Heart right ventricle (tissue), 16 donors: ENCODE measurements around the gene C7. TPM values are rescaled to one million over a fixed set of nuclear protein-coding genes. Genes with fewer than 3 reads are reported as not detected.

ENCODE experiments used
- ATAC-seq, 8 donors: fragments of 200-7000 bp; cut with Tn5 transposase; one replicate each; pipeline ENCODE4 v1.9.1; 2020; ENCODE audit warnings: mild to moderate bottlenecking in 8 of 8, moderate library complexity in 8 of 8, moderate number of reproducible peaks in 1 of 8
- DNase-seq, 2 donors: peaks; one replicate each; pipeline ENCODE4 v3.0.0-alpha.2; 2020
- H3K27ac ChIP-seq, 10 donors: fragments of 200-600 bp; sonication (generic) in 2 of 10; one replicate each; pipeline versions ENCODE4 v1.5.0 to v1.8.0; 2020 to 2022; ENCODE audit warnings: mild to moderate bottlenecking in 3 of 10
- H3K27me3 ChIP-seq, 7 donors: fragments of 200-600 bp; one replicate each; pipeline ENCODE4 v1.8.0; 2021 to 2022; ENCODE audit warnings: mild to moderate bottlenecking in 2 of 7
- H3K36me3 ChIP-seq, 9 donors: fragments of 200-600 bp; sonication (generic) in 1 of 9; one replicate each; pipeline versions ENCODE4 v1.5.0 to v1.8.0; 2020 to 2022; ENCODE audit warnings: mild to moderate bottlenecking in 2 of 9
- H3K4me1 ChIP-seq, 9 donors: fragments of 200-600 bp; sonication (generic) in 1 of 9; one replicate each; pipeline versions ENCODE4 v1.5.0 to v1.8.0; 2020 to 2022; ENCODE audit warnings: mild to moderate bottlenecking in 4 of 9
- H3K4me3 ChIP-seq, 10 donors: fragments of 200-600 bp; sonication (generic) in 2 of 10; one replicate each; pipeline versions ENCODE4 v1.5.0 to v1.8.0; 2020 to 2022; ENCODE audit warnings: mild to moderate bottlenecking in 7 of 10, moderate library complexity in 2 of 10
- H3K9me3 ChIP-seq, 11 donors: fragments of 200-600 bp in 10 of 11; sonication (generic) in 2 of 11; one replicate each; pipeline versions ENCODE4 v1.5.0 to v1.8.0; 2013 to 2022; ENCODE audit warnings: mild to moderate bottlenecking in 2 of 11, control low read depth in 1 of 11, moderate library complexity in 1 of 11
- CTCF ChIP-seq, 9 donors: fragments of 200-600 bp; sonication (generic) in 2 of 9; IDR thresholded peaks; one replicate each; pipeline versions ENCODE4 v1.5.0 to v1.8.0; 2021 to 2022; ENCODE audit warnings: antibody characterized with exemption in 9 of 9, mild to moderate bottlenecking in 5 of 9, moderate library complexity in 1 of 9
- WGBS, 2 donors: extraction: QIAGEN DNeasy Blood & Tissue Kit; methylation state at CpG; one replicate each; pipeline ENCODE4 v1.1.7; 2013; ENCODE audit warnings: inconsistent platforms in 1 of 2; 5-methylcytosine and 5-hydroxymethylcytosine counted together
- intact Hi-C, 10 donors: fragments of 100-400 bp; cut with DNase I; formaldehyde crosslinking; loops; one replicate each; pipeline versions ENCODE4 v1.11.1 to v1.14.2; 2022
- polyA plus RNA-seq, 2 donors: library from polyadenylated mRNA; stranded (reverse); fragments of 200-250 nt; gene quantifications; one replicate each; pipeline ENCODE4 v1.2.3, GENCODE V29; 2013
- total RNA-seq, 10 donors: library from RNA; stranded (reverse); fragmentation: NEBNext Ultra II Directional in 3 of 10; extraction: Animal tissue kit (Norgen Biotek cat#: 25700) in 3 of 10; gene quantifications; one replicate each; pipeline versions ENCODE4 v1.2.1 to v1.2.4, GENCODE V29; 2021 to 2023
- donor health status: Arrhythmogenic right ventricular cardiomyopathy.
- donor health status: ischemic (EF 13 %, LVEDD 7.1; RV severe dilation, severe dysfunction).
- donor health status: healthy with polysubstance abuse.
- donor health status: DM: no; HTN: yes; CAD: no.
- donor health status: DM: no; HTN: no; CAD: no.
- donor health status: ischemic (EF 25% LVEDD 6.9; RV normal size, moderate dysfunction).
- donor health status: ischemic (EF 25% LVEDD 5.7; RV mildly dilated, moderate dysfunction).
- donor health status: healthy.
- donor health status: DM: yes; HTN: yes; CAD: no.
- donor health status: Ischemic cardiomyopathy.
- donor health status: ischemic (EF 35%, LVEDD 5.7; RV mildly dilated, moderate dysfunction).
- donor health status: nonischemic (EF 11% LVEDD 7.7; RV severe dilation, severe dysfunction).
- donor health status: DM: yes; HTN: yes; CAD: no.
- donor health status: PGD.
- donor health status: ischemic (EF 29% LVEDD 5.4; RV normal size, mild dysfunction).
- donor health status: nonischemic (EF 23%, LVEDD 6.1; RV moderate dilation, normal function).

Gene C7
- total and polyA plus RNA-seq, 12 donors = 43.9 to 399 (median 99.5) TPM

- H3K9me3 ChIP-seq = no peaks in the 10 kb centered on the region
- intact Hi-C loops = loop anchor here in 3 of 10 donors (5.0 to 10.0 kb wide), 3 partner anchors 51 to 354 kb away; no protein-coding TSS in a partner anchor
- peaks cover 0 to 43% (median 11%) of the 10 kb centered on the region in 9 donors for H3K4me1 ChIP-seq
- H3K36me3 ChIP-seq = no peaks in the 10 kb centered on the region
- DNase-seq (peak in 1 of 2 donors; percentile 61), ATAC-seq (peak; percentile 42 to 81 (median 58))
- no peak for TF ChIP-seq CTCF (IDR thresholded peaks at IDR 0.05)
- H3K27ac ChIP-seq = peak overlapping the region in 8 of 10 donors; percentile 9 to 77 (median 48)
- 15 to 16% methylated on average over 4 of the region's 4 CpGs for WGBS, 2 donors
- peak overlapping the region in 8 of 10 donors; percentile 15 to 49 (median 38) for H3K4me3 ChIP-seq
- H3K27me3 ChIP-seq = no peaks in the 10 kb centered on the region
Measured at GRCh38 chr5:40911266-40911665, 2.0 kb downstream of the C7 start.

- no peak for TF ChIP-seq CTCF (IDR thresholded peaks at IDR 0.05)
- no peaks in the 10 kb centered on the region for H3K27me3 ChIP-seq
- 44 to 47% methylated on average over 7 of the region's 7 CpGs for WGBS, 2 donors
- DNase-seq (no peak), ATAC-seq (peak in 6 of 8 donors; percentile 38 to 77 (median 54))
- no peaks in the 10 kb centered on the region for H3K9me3 ChIP-seq
- intact Hi-C loops = loop anchor here in 4 of 10 donors (5.0 to 10.0 kb wide), 4 partner anchors 42 to 350 kb away; no protein-coding TSS in a partner anchor
- peak overlapping the region in 8 of 10 donors; percentile 6 to 65 (median 37) for H3K27ac ChIP-seq
- H3K36me3 ChIP-seq = no peaks in the 10 kb centered on the region
- H3K4me1 ChIP-seq = peaks cover 0 to 46% (median 9%) of the 10 kb centered on the region in 9 donors
- peak overlapping the region in 8 of 10 donors; percentile 2 to 41 (median 28) for H3K4me3 ChIP-seq
Measured at GRCh38 chr5:40914835-40915234, 5.5 kb downstream of the C7 start.

GRCh38 chr5:40915341-40915926 lies 6.1 kb downstream of the C7 start:
- Histone ChIP-seq H3K27me3 (no peaks in the 10 kb centered on the region), H3K4me1 (peaks cover 0 to 41% (median 8%) of the 10 kb centered on the region in 9 donors), H3K36me3 (no peaks in the 10 kb centered on the region), H3K4me3 (peak overlapping the region in 5 of 10 donors; percentile 22 to 41 (median 38)), H3K9me3 (no peaks in the 10 kb centered on the region), H3K27ac (peak overlapping the region in 8 of 10 donors; percentile 6 to 65 (median 37))
- 26 to 27% methylated on average over 3 of the region's 3 CpGs for WGBS, 2 donors
- no peak for TF ChIP-seq CTCF (IDR thresholded peaks at IDR 0.05)
- intact Hi-C loops = loop anchor here in 3 of 10 donors (5.0 to 10.0 kb wide), 3 partner anchors 42 to 349 kb away; no protein-coding TSS in a partner anchor
- no peak for DNase-seq
- peak in 5 of 8 donors; percentile 25 to 50 (median 43) for ATAC-seq

- Histone ChIP-seq H3K9me3 (no peaks in the 10 kb centered on the region), H3K27ac (peak overlapping the region in 3 of 10 donors; percentile 46 to 65 (median 64)), H3K36me3 (no peaks in the 10 kb centered on the region), H3K4me3 (peak overlapping the region in 1 of 10 donors; percentile 40), H3K27me3 (no peaks in the 10 kb centered on the region), H3K4me1 (peaks cover 0 to 36% (median 8%) of the 10 kb centered on the region in 9 donors)
- DNase-seq (no peak), ATAC-seq (peak in 2 of 8 donors; percentile 14 to 33)
- WGBS, 2 donors = 57 to 58% methylated on average over 4 of the region's 4 CpGs
- no peak for TF ChIP-seq CTCF (IDR thresholded peaks at IDR 0.05)
- intact Hi-C loops = loop anchor here in 3 of 10 donors (5.0 to 10.0 kb wide), 3 partner anchors 41 to 349 kb away; no protein-coding TSS in a partner anchor
Measured at GRCh38 chr5:40916226-40916625, 6.9 kb downstream of the C7 start.
